GM23248 (cell line): Measurements from ENCODE around the gene MARK1. TPM values are rescaled to one million over a fixed set of nuclear protein-coding genes. Genes with fewer than 3 reads are reported as not detected.
A peak's percentile ranks its signal among the peaks of the same experiment; 100 is the strongest.

Source experiments
- DNase-seq: peaks from one replicate; pipeline ENCODE4 v3.0.0-alpha.2; 2015
- H2AFZ ChIP-seq: fragments of 200-600 bp; sonication (generic); 2 replicates; pipeline ENCODE4 v1.6.1; 2016; ENCODE audit warnings: antibody characterized with exemption
- H3F3A ChIP-seq: fragments of 200-600 bp; sonication (generic); 2 replicates; pipeline ENCODE4 v1.6.1; 2016; ENCODE audit warnings: mild to moderate bottlenecking, antibody characterized with exemption, mixed run types; ENCODE audit not compliant: insufficient read depth
- H3K27ac ChIP-seq: fragments of 200-600 bp; sonication (generic); 2 replicates; pipeline ENCODE4 v1.5.1; 2016; ENCODE audit warnings: mild to moderate bottlenecking
- H3K27me3 ChIP-seq: fragments of 200-600 bp; sonication (generic); replicated peaks from 2 replicates; pipeline ENCODE4 v1.6.1; 2016; ENCODE audit warnings: mild to moderate bottlenecking; ENCODE audit not compliant: insufficient read depth
- H3K36me3 ChIP-seq: fragments of 200-600 bp; sonication (generic); 2 replicates; pipeline ENCODE4 v1.6.1; 2016; ENCODE audit warnings: low read depth, mild to moderate bottlenecking
- H3K4me1 ChIP-seq: fragments of 200-600 bp; sonication (generic); 2 replicates; pipeline ENCODE4 v1.6.1; 2016; ENCODE audit warnings: mild to moderate bottlenecking; ENCODE audit not compliant: insufficient read depth
- H3K4me2 ChIP-seq: fragments of 200-600 bp; sonication (generic); one replicate; pipeline ENCODE4 v1.6.1; 2016; ENCODE audit warnings: mild to moderate bottlenecking; ENCODE audit not compliant: unreplicated experiment
- H3K4me3 ChIP-seq: fragments of 200-600 bp; sonication (generic); 2 replicates; pipeline ENCODE4 v1.5.1; 2016; ENCODE audit warnings: mild to moderate bottlenecking
- H3K79me2 ChIP-seq: fragments of 200-600 bp; sonication (generic); 2 replicates; pipeline ENCODE4 v1.6.1; 2016; ENCODE audit warnings: mild to moderate bottlenecking; ENCODE audit not compliant: insufficient read depth
- H3K9ac ChIP-seq: fragments of 200-600 bp; sonication (generic); 2 replicates; pipeline ENCODE4 v1.6.1; 2016; ENCODE audit warnings: mild to moderate bottlenecking
- H3K9me2 ChIP-seq: fragments of 200-600 bp; sonication (generic); 2 replicates; pipeline ENCODE4 v1.6.1; 2016; ENCODE audit warnings: mixed run types, mild to moderate bottlenecking, moderate library complexity; ENCODE audit not compliant: insufficient read depth
- H3K9me3 ChIP-seq: fragments of 200-600 bp; sonication (generic); one replicate; pipeline ENCODE4 v1.6.1; 2017; ENCODE audit warnings: low read depth
- H4K20me1 ChIP-seq: fragments of 200-600 bp; sonication (generic); 2 replicates; pipeline ENCODE4 v1.6.0; 2016; ENCODE audit not compliant: insufficient read depth
- EZH2 ChIP-seq: fragments of 200-600 bp; sonication (generic); IDR thresholded peaks from 2 replicates; pipeline ENCODE4 v1.6.1; 2018; ENCODE audit warnings: antibody characterized with exemption, mild to moderate bottlenecking; ENCODE audit not compliant: insufficient read depth, poor library complexity, severe bottlenecking
- EZH2phosphoT487 ChIP-seq: fragments of 200-600 bp; sonication (generic); IDR thresholded peaks from 2 replicates; pipeline ENCODE4 v1.6.1; 2018; ENCODE audit warnings: antibody characterized with exemption, moderate library complexity, mild to moderate bottlenecking, low read depth; ENCODE audit not compliant: insufficient read depth
- WGBS, 2 experiments: methylation state at CpG; one replicate each; pipeline ENCODE4 v1.1.6; 2015 to 2017; ENCODE audit warnings: low lambda C conversion rate in 2 of 2, low coverage in 1 of 2; ENCODE audit errors: missing lambda C conversion rate in 2 of 2; 5-methylcytosine and 5-hydroxymethylcytosine counted together
- in situ Hi-C: fragments of 300-500 bp; cut with MboI; formaldehyde crosslinking; loops from 2 replicates; pipeline ENCODE4 v1.15.0; 2020
- polyA plus RNA-seq: library from polyadenylated mRNA; unstranded; fragments of >200 nt; fragmentation: Nextera tagmentation; extraction: Ambion mirVana; gene quantifications from 2 replicates; pipeline ENCODE4 v1.2.1, GENCODE V29; 2016
- total RNA-seq: library from RNA; depleted of rRNA; stranded (reverse); fragments of >200 nt; shearing (Covaris generic); gene quantifications from 2 replicates; pipeline ENCODE4 v1.2.3, GENCODE V29; 2014; rRNA removed

MARK1 gene
- total RNA-seq (under 0.01 and 0.65 TPM in 2 replicates), polyA plus RNA-seq (0.18 and 0.40 TPM in 2 replicates)

DNA sequence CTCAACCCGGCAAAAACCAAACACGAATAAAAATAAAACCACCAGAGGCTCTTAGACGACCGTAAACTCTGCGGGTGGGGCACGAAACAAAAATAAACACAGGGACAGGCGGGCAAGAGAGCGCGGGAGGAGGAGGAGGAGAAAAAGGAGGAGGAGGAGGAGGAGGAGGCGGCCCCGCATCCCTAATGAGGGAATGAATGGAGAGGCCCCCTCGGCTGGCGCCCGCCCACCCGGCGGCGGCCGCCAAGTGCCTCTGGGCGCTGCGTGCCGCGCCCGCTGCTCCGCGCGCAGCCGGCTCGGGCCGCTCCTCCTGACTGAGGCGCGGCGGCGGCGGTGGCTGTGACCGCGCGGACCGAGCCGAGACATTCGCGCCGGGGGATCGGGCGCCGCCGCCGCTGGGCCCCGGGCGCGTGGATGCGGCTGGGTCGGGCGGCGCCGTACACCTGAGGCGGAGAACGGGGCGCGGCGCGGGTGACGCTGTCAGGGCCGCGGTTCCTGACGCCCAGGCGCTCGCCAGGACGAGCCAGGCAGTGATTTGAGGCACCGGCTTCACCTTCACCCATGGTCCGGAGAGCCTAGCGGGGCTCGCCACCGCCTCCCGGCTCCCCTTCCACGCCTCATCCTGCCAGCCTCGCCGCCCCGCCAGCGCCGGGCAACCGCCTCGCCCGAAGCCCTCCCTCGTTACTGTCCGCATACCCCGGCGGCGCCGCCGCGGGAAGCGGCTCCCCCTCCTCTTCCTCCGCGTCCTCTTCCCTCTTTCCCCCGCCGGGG is at the start of gene MARK1:
Gene MARK1, plus strand, starts transcription at position 229 of the 771 bp plus-strand sequence. CDS start 687 bp downstream, outside the sequence.
- peaks cover 60% of the 10 kb centered on the region for H3K27me3 ChIP-seq
- H3K4me1 ChIP-seq, result no peaks in the 10 kb centered on the region
- H3K4me3 ChIP-seq, result peak within 1 kb of the TSS; percentile 75
- H2AFZ ChIP-seq, result peak within 1 kb of the TSS; percentile 87
- no peaks in the 10 kb centered on the region for H3F3A ChIP-seq
- no peaks in the 10 kb centered on the region for H4K20me1 ChIP-seq
- TF ChIP-seq EZH2phosphoT487, result no peak
- peak; percentile 10 for TF ChIP-seq EZH2
- H3K9me2 ChIP-seq, result no peaks in the 10 kb centered on the region
- H3K36me3 ChIP-seq, result no peaks in the 10 kb centered on the region
- H3K4me2 ChIP-seq, result peak within 1 kb of the TSS; percentile 79
- no peaks in the 10 kb centered on the region for H3K9me3 ChIP-seq
- H3K27ac ChIP-seq, result no peak within 1 kb of the TSS
- in situ Hi-C loops, result no loop called here
- peak within 1 kb of the TSS; percentile 66 for H3K9ac ChIP-seq
- peak; percentile 68 for DNase-seq
- H3K79me2 ChIP-seq, result no peaks in the 10 kb centered on the region
- 0 to 2% methylated on average over 52 to 64 of the region's 96 CpGs for WGBS, 2 experiments

DNA sequence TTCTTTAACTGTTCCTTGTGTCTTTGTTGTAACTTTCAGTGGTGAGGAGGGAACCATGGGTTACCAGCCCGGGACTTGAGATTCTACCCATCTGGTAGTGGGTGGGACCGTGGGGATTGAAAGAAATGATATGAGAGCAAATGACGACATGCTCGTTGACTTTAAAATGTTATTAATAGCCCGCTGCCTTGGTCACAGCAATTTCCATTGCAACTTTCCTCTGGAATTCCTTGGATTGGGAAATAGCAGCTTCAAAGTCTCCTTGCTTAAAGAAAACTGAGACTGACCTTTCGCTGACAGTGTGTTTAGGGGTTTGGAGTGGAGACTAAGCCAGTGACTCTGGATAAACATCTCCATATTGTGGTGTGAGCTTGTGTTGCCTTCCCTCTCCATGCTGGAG is 44.2 kb upstream of the MARK1 start:
- Histone ChIP-seq H3K4me3 (no peak overlapping the region), H2AFZ (no peak overlapping the region), H3K36me3 (no peaks in the 10 kb centered on the region), H3F3A (no peaks in the 10 kb centered on the region), H3K4me2 (no peak overlapping the region), H3K27ac (no peak overlapping the region), H3K79me2 (no peaks in the 10 kb centered on the region), H3K4me1 (no peaks in the 10 kb centered on the region), H3K27me3 (no peaks in the 10 kb centered on the region), H4K20me1 (no peaks in the 10 kb centered on the region), H3K9me3 (no peaks in the 10 kb centered on the region), H3K9me2 (no peaks in the 10 kb centered on the region), H3K9ac (no peak overlapping the region)
- in situ Hi-C loops, result no loop called here
- DNase-seq, result peak; percentile 38
- TF ChIP-seq EZH2phosphoT487 (no peak), EZH2 (no peak)
- WGBS, 2 experiments, result 1 to 3% methylated on average over 6 of the region's 6 CpGs

DNA sequence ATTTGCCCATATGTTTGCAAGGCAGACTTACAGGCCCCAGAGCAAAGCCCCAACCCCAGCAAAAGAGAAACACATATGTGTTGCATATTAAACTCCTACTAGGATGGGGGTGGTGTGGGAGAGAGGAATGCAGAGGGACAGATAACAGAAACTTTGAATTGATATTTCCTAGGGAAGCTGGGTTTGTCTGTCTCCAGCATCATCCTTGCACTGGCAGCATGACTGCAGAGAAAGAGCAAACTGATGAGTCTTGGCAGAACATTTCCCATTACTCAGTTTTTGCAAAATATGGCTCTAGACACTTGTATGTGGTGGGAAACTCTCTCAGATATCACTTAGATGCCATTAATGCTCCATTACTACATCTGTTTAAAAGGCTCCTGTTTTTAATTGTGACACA is 43.8 kb upstream of the MARK1 start:
- Histone ChIP-seq H3F3A (no peaks in the 10 kb centered on the region), H3K4me3 (no peak overlapping the region), H3K4me2 (no peak overlapping the region), H3K9me3 (no peaks in the 10 kb centered on the region), H4K20me1 (no peaks in the 10 kb centered on the region), H3K4me1 (no peaks in the 10 kb centered on the region), H2AFZ (no peak overlapping the region), H3K36me3 (no peaks in the 10 kb centered on the region), H3K27ac (no peak overlapping the region), H3K27me3 (no peaks in the 10 kb centered on the region), H3K79me2 (no peaks in the 10 kb centered on the region), H3K9me2 (no peaks in the 10 kb centered on the region), H3K9ac (no peak overlapping the region)
- DNase-seq, result no peak
- in situ Hi-C loops, result no loop called here
- TF ChIP-seq EZH2phosphoT487 (no peak), EZH2 (no peak)

DNA sequence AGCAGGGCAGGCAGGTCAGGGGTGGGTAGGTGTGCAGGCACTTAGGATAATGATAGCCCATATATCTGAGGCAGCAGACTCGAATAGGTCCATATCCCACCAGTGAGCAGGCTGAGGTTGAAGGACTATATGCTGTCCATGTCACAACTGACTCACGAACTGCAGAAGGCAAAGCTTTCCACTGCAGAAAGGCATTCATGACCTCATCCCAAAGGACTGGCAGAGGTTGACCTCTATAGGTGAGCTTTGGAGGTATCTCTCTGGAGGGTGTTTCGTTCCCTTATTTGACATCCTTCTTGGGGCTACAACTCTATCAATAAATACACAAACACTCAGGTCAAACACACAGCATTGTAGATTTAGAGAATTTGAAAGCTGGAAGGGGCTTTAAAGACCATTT is 42.8 kb upstream of the MARK1 start:
- 28 to 47% methylated on average over 3 of the region's 3 CpGs for WGBS, 2 experiments
- no peak overlapping the region for H3K9ac ChIP-seq
- no peaks in the 10 kb centered on the region for H3K27me3 ChIP-seq
- no peak overlapping the region for H3K4me2 ChIP-seq
- no peaks in the 10 kb centered on the region for H3F3A ChIP-seq
- no peaks in the 10 kb centered on the region for H3K4me1 ChIP-seq
- no peaks in the 10 kb centered on the region for H3K9me3 ChIP-seq
- no peak for DNase-seq
- H3K36me3 ChIP-seq, result no peaks in the 10 kb centered on the region
- H3K4me3 ChIP-seq, result no peak overlapping the region
- H2AFZ ChIP-seq, result no peak overlapping the region
- no peak overlapping the region for H3K27ac ChIP-seq
- TF ChIP-seq EZH2phosphoT487 (no peak), EZH2 (no peak)
- in situ Hi-C loops, result no loop called here
- H3K79me2 ChIP-seq, result no peaks in the 10 kb centered on the region
- no peaks in the 10 kb centered on the region for H4K20me1 ChIP-seq
- no peaks in the 10 kb centered on the region for H3K9me2 ChIP-seq
